Left lobe of liver (tissue), 2 donors: Measurements from ENCODE around the gene PNLIPRP2. TPM values are rescaled to one million over a fixed set of nuclear protein-coding genes. Genes with fewer than 3 reads are reported as not detected.

Experiments used
- ATAC-seq: fragments of 200-7000 bp; cut with Tn5 transposase; one replicate; pipeline ENCODE4 v1.9.1; 2020; ENCODE audit warnings: mild to moderate bottlenecking, moderate library complexity
- DNase-seq: peaks from one replicate; pipeline ENCODE4 v3.0.0-alpha.2; 2020; ENCODE audit warnings: low spot score
- total RNA-seq: library from RNA; stranded (reverse); gene quantifications from one replicate; pipeline ENCODE4 v1.2.1, GENCODE V29; 2021
- donor health status: DM: no; HTN: no; CAD: no; lungs with moderate emphysema.
- donor health status: DM: no; HTN: yes; CAD: no.

PNLIPRP2 gene
- total RNA-seq, 1 donor from 2014 or later = 0.88 TPM

DNA sequence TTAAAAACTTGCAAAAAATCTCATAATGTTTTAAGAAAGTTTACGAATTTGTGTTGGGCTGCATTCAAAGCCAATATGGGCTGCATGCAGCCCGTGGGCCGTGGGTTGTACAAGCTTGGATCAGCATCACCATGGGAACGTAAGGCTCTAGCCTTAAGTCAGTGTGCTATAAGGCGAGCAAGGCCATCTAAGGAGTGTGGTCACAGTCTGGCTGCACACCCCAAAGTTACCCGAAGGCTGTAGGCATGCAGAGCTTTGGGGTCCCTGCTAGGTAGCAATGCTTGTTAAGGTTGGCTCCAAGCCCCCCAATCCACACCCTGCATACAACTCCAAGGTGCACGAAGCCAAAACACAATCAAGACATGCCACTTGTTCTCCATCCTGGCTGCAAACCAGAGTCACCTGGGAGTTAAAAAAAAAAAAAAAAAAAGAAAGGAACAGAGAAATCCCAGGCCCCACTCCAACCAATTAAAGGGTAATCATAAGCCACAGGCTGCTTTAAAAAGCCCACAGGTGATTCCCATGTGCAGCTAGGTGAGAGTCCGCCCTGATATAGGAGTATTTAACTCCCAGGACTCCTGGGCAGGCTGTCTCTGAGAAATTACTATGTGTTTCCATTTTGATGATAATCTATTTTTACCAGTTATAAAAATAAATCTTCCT, 8.5 kb upstream of the PNLIPRP2 start:
- ATAC-seq = no peak

DNA sequence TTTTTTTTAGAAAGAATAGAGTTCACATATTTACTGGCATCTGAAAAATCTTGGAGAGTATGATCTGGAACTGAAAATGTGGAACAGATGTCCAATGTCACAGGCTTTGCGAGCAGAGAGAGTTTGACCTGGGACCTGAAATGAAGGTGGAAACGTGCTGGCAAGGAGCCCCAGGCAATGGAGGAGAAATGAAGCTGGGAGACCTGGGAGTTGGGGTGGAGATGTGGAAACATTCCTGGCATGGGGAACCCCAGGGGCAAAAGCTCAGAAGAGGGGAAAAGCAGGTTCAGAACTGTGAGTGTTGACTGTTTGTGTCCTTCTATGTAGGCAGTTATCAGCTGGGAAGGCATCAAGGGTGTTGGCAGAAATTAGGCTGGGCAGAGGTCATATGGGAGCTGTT, 7.3 kb upstream of the PNLIPRP2 start:
- ATAC-seq (no peak), DNase-seq (no peak)

More for the DNA sequence above, 8.5 kb upstream of the PNLIPRP2 start:
- no peak for DNase-seq

DNA sequence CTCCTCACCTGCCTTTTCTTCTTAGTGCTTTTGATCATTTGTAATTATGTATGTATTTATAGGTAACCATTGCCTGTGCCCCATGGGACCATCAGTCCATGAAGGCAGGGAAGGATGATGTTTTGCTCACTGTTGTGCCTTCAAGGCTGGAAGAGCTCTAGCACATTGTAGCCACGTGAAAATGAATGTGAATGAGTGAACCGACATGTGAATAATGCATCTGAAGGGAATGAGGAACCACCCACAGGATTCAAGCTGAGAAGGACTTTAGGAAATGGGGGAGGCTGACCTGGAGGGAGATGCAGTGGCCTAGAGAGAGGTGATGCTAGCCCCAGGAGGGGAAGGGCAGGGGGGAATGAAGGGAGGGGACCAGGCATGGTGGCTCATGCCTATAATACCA, 6.0 kb upstream of the PNLIPRP2 start:
- DNase-seq (no peak), ATAC-seq (no peak)

DNA sequence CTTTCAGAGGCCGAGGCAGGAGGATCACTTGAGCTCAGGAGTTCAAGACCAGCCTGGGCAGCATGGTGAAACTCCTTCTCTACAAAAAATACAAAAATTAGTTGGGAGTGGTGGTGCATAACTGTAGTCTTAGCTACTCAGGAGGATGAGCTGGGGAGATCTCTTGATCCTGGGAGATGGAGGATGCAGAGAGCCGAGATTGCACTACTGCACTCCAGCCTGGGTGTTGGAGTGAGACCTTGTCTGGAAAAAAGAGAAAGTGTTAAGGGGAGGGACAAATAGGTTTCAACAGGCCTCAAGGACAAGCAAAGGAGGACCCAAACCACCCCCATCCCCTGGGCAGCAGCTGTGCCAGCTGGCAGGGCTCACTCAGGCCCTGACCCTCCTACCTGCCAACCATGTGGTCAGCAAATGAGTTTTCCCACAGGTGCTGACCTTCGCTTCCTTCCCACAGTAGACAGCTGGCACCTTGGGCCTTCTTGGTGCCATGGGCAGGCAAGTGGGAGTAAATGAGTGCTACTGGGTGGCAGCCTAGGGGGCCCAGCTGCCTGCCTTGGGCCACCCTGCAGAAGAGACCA, 5.5 kb upstream of the PNLIPRP2 start:
- DNase-seq (no peak), ATAC-seq (no peak)

DNA sequence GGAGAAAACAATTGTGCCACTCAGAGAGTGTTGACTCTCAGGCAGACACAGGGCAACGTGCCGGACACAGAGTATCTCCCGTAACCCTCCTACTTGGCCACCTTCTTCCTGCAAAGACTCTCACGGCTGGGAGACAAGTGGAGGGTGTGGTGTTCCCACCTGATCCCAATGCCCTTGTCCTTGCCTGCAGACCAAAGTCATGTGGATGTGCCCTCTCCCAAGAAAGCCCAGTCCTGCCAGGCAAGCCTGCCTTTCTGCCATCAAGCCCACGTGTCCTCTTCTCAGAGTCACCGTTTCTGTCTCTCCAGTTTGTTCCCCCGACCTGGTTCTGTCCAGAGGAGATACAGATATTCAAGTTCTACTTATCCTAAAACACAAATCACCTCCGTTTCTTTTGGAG, 723 bp downstream of the PNLIPRP2 start:
- no peak for ATAC-seq
- DNase-seq = no peak

DNA sequence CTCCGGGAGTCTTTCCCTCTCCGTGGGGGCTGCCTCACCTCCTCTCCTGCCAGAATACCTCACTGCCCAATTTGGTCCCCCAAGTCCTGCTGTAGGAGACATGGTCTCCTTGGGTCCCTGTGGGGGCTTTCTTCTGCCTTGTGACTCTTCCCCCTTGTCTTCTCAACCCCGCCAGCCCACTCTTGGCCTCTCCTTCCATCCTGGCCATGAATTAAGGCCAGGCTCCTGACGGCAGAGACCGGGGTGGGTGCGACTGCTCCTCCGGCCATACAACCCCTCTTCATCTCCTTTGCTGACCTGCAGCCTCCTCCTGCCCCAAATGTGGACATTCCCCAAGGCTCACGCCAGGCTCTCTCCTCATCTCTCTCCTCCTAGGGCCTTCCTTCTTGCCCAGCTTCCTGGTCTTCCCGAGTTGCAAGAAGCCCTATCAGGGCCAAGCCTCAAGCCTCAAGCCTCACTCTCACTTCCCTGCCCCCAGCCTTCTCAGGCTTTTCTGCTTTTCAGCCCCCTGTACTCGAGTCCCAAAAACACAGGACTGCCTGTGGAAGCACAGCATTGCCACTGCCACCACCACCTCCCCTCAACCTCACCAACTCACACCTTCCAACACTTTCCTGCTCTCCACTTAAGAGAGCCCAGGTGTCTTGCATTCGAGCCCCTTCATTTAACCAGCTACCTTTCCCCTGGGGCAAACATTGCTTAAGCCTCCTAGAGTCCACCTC, 1.3 kb downstream of the PNLIPRP2 start:
- DNase-seq = no peak
- ATAC-seq = no peak

DNA sequence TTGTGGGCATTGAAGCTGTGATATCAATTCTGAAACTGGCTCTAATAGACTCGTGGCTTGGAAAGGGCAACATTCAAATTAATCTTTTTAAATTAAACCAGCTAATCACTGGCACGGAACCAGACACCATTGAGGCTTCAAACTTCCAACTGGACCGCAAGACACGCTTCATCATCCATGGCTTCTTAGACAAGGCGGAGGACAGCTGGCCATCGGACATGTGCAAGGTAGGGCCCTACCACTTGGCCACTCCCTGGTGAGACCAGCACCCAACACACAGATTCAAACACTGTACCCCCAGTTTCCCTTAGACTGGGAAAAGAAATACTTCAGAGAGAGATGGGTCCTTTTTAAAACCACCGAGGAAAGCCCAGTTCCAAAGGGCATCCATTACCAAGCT, 5.1 kb downstream of the PNLIPRP2 start:
- DNase-seq (no peak), ATAC-seq (no peak)

DNA sequence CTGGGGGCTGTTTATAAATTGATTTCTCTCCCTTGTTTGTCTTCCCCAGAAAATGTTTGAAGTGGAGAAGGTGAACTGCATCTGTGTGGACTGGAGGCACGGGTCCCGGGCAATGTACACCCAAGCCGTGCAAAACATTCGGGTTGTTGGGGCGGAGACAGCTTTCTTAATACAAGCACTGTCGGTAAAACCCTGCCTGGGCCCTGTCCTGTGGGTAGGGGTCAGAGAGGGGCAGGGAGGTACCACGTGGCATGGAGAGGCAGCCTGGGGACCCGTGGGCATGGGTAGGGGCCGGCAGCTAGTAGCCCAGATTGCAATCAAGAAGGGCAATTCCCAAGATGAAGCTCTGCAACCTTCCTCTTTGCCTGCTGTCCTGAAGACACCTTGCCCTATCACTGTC, 6.1 kb downstream of the PNLIPRP2 start:
- DNase-seq = no peak

DNA sequence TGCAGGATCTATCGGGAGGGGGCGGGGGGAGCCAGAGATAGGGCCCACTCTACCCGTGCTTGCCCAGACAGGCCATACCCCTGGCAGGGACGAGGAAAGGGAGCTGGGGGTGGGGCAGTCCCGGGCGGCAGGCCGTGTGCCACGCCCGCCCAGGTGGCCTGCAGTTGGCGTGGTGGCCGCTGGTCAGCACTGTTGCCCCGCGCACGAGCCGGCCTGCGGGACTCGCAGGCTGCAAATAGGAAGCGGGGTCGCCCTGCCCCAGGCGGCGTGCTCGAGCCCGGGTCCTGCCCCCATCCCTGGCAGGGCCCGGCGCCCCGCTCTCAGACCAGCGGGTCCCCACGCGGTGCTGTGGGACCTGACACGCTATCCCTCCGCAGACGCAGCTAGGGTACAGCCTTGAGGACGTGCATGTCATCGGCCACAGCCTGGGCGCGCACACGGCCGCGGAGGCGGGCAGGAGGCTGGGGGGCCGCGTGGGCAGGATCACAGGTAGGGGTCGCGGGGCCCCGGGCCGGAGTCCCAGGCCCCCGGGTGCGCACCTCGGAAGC, 6.7 kb downstream of the PNLIPRP2 start:
- DNase-seq (no peak), ATAC-seq (peak; percentile 83)

More for the DNA sequence above, 6.1 kb downstream of the PNLIPRP2 start:
- ATAC-seq = no peak

DNA sequence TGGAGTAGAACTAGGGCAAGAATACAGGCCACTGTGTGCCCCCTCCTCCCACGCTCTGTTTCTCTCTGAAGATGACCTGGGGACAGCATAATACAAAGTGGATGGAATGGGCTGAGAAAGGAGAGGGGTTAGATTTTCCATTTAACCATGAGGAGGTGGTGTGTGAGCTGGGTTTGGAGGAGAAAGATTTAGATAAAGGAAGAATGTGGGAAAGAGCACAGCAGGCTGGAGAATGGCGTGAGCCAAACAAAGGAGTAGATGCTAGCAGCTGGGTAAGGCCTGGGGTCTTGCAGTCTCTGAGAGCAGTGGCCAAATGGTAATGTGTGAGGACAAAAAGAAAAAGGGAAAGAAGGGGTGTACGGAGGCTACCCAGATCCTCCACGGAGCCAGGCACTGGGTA, 8.6 kb downstream of the PNLIPRP2 start:
- no peak for DNase-seq
- no peak for ATAC-seq

DNA sequence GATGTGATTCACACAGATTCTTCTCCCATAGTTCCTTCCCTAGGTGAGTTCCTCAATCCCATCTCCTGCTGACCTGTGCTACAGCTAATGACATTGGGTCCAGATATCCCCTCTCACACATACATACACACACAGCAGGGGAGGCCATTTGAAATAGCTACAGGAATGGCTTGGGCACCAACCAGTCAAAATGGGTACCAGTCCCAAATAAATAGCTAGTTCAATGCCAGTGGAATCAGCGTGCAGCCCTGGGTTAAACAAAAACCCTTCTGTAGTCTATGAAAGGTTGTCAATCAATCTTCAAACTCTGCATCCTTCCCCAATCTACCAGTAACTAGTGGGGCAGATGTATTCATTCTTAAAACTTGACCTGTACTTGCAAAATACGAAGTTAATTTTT, 9.3 kb downstream of the PNLIPRP2 start:
- no peak for DNase-seq

DNA sequence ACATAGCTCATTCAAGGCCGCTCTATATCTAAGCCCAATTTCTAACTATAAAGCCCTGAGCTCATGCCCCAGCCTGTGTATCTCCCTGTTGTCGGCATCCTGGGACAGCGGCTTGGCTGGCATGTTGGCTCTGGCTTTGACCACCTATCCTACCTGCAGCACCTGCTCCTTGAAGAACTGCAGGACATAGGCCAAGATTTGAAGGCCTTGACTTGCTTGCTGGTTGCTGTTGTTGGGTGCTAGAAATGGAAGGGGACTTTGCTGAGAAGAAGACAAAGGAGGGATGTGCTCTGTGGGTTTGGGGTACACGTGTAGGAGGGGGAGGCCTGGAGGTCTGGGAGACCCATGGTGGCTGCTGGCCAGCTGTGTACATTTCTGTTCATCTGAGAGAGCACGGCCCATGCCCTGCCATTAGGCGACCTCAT, 11.1 kb downstream of the PNLIPRP2 start:
- no peak for DNase-seq
- no peak for ATAC-seq

More for the DNA sequence above, 9.3 kb downstream of the PNLIPRP2 start:
- no peak for ATAC-seq

DNA sequence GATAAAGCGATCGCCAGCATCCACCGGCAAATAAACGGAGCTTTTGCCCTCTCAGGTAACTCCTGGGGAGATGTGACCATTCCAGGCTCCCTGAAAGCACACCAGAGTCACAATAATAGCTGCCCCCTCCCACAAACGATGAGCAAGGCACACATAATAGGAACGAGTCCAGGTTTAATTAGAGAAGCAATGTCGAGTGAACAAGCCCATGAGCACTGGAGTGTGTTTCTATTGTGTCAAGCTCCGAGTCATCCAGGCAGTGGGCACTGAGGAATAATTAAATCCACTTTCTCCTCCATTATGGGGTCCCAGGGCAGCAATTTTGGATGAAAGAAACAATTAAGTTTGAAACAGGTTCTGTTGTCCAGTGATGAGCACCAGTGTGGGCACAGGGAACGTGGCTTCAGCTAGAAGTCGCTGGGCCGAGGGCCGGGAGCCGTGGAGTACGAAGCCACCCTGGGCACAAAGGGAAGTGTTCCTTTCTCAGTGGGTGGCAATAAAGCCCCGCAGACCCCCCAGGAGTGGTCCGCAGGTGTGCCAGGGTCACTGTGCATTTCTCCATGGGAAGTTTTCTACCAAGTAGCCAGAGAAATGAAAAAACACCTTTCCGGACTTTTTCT, 12.0 kb downstream of the PNLIPRP2 start:
- ATAC-seq = no peak
- DNase-seq = no peak

DNA sequence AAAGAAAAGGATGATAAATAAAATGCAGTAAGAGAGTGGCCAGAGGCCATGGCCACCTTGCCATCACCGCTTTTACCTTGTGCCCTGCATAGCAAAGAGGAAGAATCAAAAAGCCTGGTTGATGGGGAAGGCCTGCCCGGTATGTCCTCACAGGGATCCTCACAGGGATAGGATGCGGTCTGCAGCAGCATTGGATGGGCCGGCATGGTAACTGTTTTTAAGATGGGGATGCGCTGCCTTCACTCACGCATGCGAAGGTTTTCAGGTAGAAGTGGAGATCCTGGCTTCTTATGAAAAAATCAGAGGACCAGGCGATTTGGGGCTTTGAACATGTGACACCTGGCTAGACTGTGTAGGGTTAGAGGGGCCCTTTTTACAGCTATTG, 12.5 kb downstream of the PNLIPRP2 start:
- DNase-seq = no peak
- ATAC-seq = no peak

DNA sequence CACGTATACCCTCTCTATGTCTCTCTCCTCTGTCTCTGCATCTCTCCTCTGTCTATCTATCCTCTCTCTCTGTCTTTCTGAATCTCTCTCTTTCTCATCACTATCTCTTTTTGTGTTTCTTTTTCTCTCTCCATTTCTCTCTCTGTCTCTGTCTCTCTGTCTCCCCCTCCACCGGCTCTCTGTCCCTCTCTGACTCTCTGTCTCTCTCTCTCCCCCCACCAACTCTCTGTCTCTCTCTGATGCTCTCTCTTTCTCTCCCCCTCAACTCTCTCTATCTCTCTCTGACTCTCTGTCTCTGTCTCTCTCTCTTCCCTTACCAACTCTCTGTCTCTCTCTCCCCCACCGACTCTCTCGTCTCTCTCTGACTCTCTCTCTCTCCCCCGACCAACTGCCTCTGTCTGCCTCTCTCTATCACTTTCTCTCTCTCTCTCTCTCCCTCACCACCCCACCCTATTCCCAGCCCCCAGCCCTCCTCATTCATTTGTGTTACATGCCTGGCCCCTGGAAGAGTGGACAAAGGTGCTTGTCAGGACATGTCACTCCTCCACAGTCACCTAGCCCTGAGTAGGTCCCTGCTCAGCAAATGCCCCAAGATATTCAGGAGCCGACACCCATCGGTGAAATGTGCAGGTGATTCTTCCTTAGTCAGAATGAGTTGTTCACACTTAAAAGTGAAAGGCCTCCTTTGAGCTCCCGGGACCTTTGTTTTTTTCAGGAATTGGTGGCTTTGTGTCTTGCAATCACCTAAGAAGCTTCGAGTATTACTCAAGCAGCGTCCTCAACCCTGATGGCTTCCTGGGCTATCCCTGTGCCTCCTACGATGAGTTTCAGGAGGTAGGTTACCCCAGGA, 13.6 kb downstream of the PNLIPRP2 start:
- DNase-seq = no peak
- ATAC-seq = no peak

DNA sequence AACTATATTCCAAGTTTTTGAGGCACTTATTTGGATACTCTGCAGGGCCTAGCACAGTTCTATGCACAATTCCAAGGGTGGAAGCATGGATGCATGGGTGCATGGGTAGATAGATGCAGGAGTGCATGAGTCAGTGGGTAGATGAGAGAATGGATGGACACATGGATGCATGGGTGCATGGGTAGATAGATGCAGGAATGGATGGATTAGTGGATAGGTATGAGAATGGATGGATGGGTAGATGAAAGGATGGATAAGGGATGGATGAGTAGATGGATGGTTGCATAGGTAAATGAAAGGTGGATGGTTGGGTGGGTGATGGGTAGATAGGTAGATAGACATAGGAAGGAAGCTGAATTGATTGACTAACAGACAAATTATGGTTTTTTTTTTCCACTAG, 15.6 kb downstream of the PNLIPRP2 start:
- DNase-seq = no peak
- no peak for ATAC-seq

DNA sequence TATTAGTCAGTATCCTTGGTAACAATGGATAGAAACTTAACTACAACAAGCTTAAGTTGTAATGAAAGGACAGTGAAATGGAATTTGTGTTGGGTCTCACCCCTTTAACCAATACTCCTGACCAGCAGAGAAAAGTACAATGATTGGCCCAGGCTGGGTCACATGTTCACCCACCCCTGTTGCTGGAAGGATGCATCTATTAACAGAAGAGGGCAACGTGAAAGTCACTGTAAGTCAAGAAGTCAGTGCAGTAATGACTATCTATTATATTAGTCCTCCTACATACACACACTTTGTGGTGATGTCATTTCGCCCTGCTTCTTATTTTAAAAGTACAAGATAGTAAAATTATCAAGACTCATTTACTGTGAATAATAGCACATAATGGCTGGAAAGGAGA, 16.2 kb downstream of the PNLIPRP2 start:
- DNase-seq (no peak), ATAC-seq (no peak)

DNA sequence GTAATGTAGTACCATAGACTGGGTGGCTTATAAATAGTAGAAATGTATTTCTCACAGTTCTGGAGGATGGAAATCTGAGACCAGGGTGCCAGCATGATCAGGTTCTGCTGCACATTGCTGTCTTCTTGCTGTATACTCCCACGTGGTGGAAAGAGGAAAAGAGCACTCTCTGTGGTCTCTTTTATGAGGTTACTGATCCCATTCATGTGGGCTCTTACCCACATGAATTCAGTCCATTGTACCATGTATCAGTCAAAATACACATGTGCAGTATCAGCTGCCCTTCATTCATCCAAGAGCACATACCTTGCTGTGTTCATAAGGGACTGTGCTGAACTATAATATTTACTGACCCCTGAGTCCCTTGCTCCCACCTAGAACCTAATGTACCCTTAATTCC, 17.1 kb downstream of the PNLIPRP2 start:
- ATAC-seq (no peak), DNase-seq (no peak)

DNA sequence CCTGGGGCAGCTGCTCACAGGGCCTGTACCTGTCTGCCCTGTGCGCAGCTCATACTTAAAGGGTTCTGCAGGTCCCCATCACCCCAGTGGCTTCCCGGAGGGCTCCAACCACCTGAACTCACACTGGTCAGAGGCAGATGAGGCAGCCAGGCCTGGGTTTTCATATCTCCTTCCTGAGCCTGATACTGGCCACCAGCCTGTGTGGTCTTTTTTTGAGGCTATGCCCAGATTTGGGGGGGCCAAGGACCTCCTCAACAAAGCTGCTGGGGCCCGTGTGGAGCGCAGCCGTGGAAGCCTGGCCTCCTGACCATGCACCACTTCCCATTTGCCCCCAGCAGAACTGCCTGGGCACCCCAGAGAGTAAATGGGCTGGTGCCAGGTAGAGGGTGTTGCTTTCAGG, 25.7 kb downstream of the PNLIPRP2 start:
- no peak for ATAC-seq
- DNase-seq = no peak

DNA sequence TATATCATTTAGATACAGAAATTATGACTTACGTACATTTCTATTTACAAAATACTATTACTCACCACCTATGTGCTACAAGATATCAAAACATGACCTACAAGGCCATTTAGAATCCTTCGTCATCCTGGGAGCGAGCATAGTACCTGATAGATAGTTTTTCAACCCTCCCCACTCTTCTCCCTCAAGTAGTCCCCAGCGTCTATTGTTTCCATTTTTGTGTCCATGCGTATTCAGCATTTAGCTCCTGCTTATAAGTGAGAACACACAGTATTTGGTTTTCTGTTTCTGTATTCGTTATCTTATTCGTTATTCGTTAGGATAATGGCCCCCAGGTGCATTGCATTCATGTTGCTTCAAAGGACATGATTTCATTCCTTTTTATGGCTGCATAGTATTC, 28.1 kb downstream of the PNLIPRP2 start:
- DNase-seq (no peak), ATAC-seq (no peak)

DNA sequence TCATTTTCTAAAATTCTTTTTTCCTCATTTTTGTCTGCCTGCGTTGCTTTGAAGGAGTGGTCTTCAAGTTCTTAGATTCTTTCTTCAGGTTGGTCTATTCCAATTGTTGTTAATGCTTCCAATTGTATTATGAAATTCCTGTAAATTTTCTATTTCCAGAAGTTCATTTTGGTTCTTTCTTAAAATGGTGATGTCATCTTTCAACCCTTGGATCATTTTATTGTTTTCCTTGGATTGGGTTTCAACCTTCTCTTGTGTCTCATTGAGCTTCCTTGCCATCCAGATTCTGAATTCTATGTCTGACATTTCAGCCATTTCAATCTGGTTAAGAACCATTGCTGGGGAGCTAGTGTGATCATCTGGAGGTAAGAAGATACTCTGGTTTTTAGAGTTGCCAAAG, 33.1 kb downstream of the PNLIPRP2 start:
- DNase-seq = no peak
- no peak for ATAC-seq
